ENCODE data around the gene PSD2. TPM values are rescaled to one million over a fixed set of nuclear protein-coding genes. Genes with fewer than 3 reads are reported as not detected.

The PSD2 gene
- total and polyA plus RNA-seq, 2 of the 13 experiments (the other 11 are each of a cell fraction or from before 2014, with no cell fraction given) = 0.07 TPM; not detected in 1

DNA sequence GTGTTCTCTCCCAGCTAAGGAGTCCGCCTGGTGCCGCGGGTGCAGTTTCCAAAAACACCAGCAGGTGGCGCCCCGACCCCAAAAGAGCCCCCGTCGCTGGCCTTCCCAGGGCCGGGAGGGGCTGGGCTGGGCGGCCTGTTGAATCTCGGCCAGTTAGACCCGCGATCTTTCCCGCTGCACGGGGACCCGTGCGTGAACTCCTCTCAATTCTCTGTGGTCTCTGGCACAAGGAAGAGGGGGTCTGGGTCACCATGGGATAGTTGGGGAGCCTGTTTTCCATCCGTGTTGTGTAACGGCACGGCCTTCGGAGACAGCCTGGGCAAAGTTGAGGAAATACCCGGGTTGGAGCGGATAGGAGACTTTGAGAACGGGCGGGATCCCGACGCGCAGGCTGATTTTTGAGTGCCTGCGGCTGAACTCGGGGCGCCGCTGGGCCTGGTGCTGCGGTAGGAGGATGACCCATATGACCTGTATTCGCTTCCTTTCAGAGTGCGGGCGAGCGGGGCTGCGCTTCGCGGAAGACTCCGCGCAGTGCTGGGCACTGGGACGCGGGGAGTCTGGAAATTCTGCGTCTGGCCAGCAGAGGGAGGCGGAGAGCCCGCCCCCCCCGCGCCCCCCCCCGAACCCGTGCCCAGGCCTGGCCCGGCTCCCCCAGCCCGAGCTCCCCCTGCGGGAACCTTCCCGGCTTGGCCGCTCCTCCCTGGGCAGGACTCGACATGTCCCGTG, 7.9 kb upstream of the PSD2 start (continued):
- TF ChIP-seq ZNF501 (CRISPR knock-in tag; IDR thresholded peaks at IDR 0.05) = peak; percentile 87
- TF ChIP-seq SAFB2 (CRISPR knock-in tag; IDR thresholded peaks at IDR 0.05; ENCODE audit: borderline replicate concordance, low read depth) = no peak
- no peak for TF ChIP-seq ZKSCAN8 (CRISPR knock-in tag; IDR thresholded peaks at IDR 0.05; ENCODE audit: borderline replicate concordance)
- TF ChIP-seq GFI1 (CRISPR knock-in tag; IDR thresholded peaks at IDR 0.05; ENCODE audit: borderline replicate concordance) = peak; percentile 53; the same call in 1 of the 2 replicates
- no peak for TF ChIP-seq SMAD3 (CRISPR knock-in tag; IDR thresholded peaks at IDR 0.05)
- TF ChIP-seq SNAPC5 (CRISPR knock-in tag; IDR thresholded peaks at IDR 0.05; ENCODE audit: borderline replicate concordance) = no peak
- TF ChIP-seq, protein P1, sequence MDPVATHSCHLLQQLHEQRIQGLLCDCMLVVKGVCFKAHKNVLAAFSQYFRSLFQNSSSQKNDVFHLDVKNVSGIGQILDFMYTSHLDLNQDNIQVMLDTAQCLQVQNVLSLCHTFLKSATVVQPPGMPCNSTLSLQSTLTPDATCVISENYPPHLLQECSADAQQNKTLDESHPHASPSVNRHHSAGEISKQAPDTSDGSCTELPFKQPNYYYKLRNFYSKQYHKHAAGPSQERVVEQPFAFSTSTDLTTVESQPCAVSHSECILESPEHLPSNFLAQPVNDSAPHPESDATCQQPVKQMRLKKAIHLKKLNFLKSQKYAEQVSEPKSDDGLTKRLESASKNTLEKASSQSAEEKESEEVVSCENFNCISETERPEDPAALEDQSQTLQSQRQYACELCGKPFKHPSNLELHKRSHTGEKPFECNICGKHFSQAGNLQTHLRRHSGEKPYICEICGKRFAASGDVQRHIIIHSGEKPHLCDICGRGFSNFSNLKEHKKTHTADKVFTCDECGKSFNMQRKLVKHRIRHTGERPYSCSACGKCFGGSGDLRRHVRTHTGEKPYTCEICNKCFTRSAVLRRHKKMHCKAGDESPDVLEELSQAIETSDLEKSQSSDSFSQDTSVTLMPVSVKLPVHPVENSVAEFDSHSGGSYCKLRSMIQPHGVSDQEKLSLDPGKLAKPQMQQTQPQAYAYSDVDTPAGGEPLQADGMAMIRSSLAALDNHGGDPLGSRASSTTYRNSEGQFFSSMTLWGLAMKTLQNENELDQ (CRISPR knock-in tag; IDR thresholded peaks at IDR 0.05; ENCODE audit: borderline replicate concordance) = no peak
- TF ChIP-seq BCL6 (CRISPR knock-in tag; IDR thresholded peaks at IDR 0.05) = no peak
- TF ChIP-seq EHMT2 (IDR thresholded peaks at IDR 0.05; ENCODE audit: borderline replicate concordance, low read depth, low read length) = no peak
- TF ChIP-seq ZNF674 (CRISPR knock-in tag; IDR thresholded peaks at IDR 0.05; ENCODE audit: low read depth) = no peak
- no peak for TF ChIP-seq ZNF367 (CRISPR knock-in tag; IDR thresholded peaks at IDR 0.05; ENCODE audit: borderline replicate concordance)
- no peak for TF ChIP-seq FOXO4 (CRISPR knock-in tag; conservative IDR thresholded peaks at IDR 0.05)
- no peak for TF ChIP-seq TRIM22 (IDR thresholded peaks at IDR 0.05)
- no peak for TF ChIP-seq BRF2 (CRISPR knock-in tag; IDR thresholded peaks at IDR 0.05)
- no peak for TF ChIP-seq ZNF576 (CRISPR knock-in tag; IDR thresholded peaks at IDR 0.05)
- no peak for TF ChIP-seq ZNF138 (CRISPR knock-in tag; IDR thresholded peaks at IDR 0.05; ENCODE audit: low read depth)
- TF ChIP-seq, protein P2, sequence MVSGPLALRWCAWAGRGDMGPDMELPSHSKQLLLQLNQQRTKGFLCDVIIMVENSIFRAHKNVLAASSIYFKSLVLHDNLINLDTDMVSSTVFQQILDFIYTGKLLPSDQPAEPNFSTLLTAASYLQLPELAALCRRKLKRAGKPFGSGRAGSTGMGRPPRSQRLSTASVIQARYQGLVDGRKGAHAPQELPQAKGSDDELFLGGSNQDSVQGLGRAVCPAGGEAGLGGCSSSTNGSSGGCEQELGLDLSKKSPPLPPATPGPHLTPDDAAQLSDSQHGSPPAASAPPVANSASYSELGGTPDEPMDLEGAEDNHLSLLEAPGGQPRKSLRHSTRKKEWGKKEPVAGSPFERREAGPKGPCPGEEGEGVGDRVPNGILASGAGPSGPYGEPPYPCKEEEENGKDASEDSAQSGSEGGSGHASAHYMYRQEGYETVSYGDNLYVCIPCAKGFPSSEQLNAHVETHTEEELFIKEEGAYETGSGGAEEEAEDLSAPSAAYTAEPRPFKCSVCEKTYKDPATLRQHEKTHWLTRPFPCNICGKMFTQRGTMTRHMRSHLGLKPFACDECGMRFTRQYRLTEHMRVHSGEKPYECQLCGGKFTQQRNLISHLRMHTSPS (CRISPR knock-in tag; IDR thresholded peaks at IDR 0.05; ENCODE audit: low read depth) = no peak
- TF ChIP-seq THAP7 (CRISPR knock-in tag; IDR thresholded peaks at IDR 0.05) = no peak
- TF ChIP-seq ZNF282 (IDR thresholded peaks at IDR 0.05; ENCODE audit: partially characterized antibody) = no peak
- TF ChIP-seq YEATS4 (CRISPR knock-in tag; IDR thresholded peaks at IDR 0.05; ENCODE audit: borderline replicate concordance) = no peak

Data from HepG2 (cell line).